Left colon (tissue), 2 donors: Measurements from ENCODE around the gene FRAT2. TPM values are rescaled to one million over a fixed set of nuclear protein-coding genes. Genes with fewer than 3 reads are reported as not detected.
"Not testable (repeated sequence)": the region's sequence is repeated elsewhere in the genome, so short reads cannot be mapped to it uniquely, and the experiment has no call there.

Experiments used
- ATAC-seq: fragments of 200-7000 bp; cut with Tn5 transposase; one replicate; pipeline ENCODE4 v1.9.1; 2020; ENCODE audit warnings: mild to moderate bottlenecking, moderate library complexity
- DNase-seq, 2 donors: peaks; one replicate each; pipeline ENCODE4 v3.0.0-alpha.2; 2020
- intact Hi-C, 2 donors: fragments of 100-400 bp; cut with DNase I in 1 of 2; cut with micrococcal nuclease in 1 of 2; formaldehyde crosslinking; loops; one replicate each; pipeline versions ENCODE4 v1.11.2 to v1.14.0; 2022; cut with DNase I, micrococcal nuclease
- total RNA-seq, 2 donors: library from RNA; stranded (reverse); fragmentation: NEBNext Ultra II Directional; extraction: Animal tissue kit (Norgen Biotek cat#: 25700); gene quantifications; one replicate each; pipeline ENCODE4 v1.2.1, GENCODE V29; 2021
- donor health status: DM: no; HTN: no; CAD: no.
- donor health status: DM: yes; HTN: yes; CAD: no.

The FRAT2 gene
- total RNA-seq, 2 donors from 2014 or later = 41.4 to 43.9 TPM

- DNase-seq = no peak
- intact Hi-C loops = loop anchor here in 1 of 2 donors (10.0 kb wide), 1 partner anchor 84 kb away; no protein-coding TSS in a partner anchor
- no peak for ATAC-seq
Observed at GRCh38 chr10:97358781-97359180, 24.3 kb upstream of the FRAT2 start.

- no peak for ATAC-seq
- intact Hi-C loops = loop anchor here in 1 of 2 donors (10.0 kb wide), 1 partner anchor 84 kb away; no protein-coding TSS in a partner anchor
- no peak for DNase-seq
Observed at GRCh38 chr10:97358349-97358748, 23.8 kb upstream of the FRAT2 start.

- ATAC-seq = no peak
Observed at GRCh38 chr10:97356918-97357317, 22.4 kb upstream of the FRAT2 start.

GRCh38 chr10:97356318-97356914, 21.9 kb upstream of the FRAT2 start:
- intact Hi-C loops = loop anchor here in 1 of 2 donors (10.0 kb wide), 1 partner anchor 82 kb away; no protein-coding TSS in a partner anchor

More at GRCh38 chr10:97356918-97357317, 22.4 kb upstream of the FRAT2 start:
- DNase-seq = no peak
- intact Hi-C loops = loop anchor here in 1 of 2 donors (10.0 kb wide), 1 partner anchor 82 kb away; no protein-coding TSS in a partner anchor

GRCh38 chr10:97355571-97355975, 21.0 kb upstream of the FRAT2 start:
- DNase-seq (peak in 1 of 2 donors; percentile 28), ATAC-seq (peak; percentile 63)
- intact Hi-C loops = loop anchor here in 1 of 2 donors (10.0 kb wide), 1 partner anchor 81 kb away; no protein-coding TSS in a partner anchor

More at GRCh38 chr10:97356318-97356914, 21.9 kb upstream of the FRAT2 start:
- DNase-seq (no peak), ATAC-seq (no peak)

GRCh38 chr10:97353945-97354344, 19.4 kb upstream of the FRAT2 start:
- ATAC-seq (no peak), DNase-seq (no peak)
- intact Hi-C loops = loop anchor here in 1 of 2 donors (10.0 kb wide), 1 partner anchor 79 kb away; no protein-coding TSS in a partner anchor

GRCh38 chr10:97349752-97350513, 15.4 kb upstream of the FRAT2 start:
- intact Hi-C loops = loop anchor here in 1 of 2 donors (10.0 kb wide), 1 partner anchor 75 kb away; no protein-coding TSS in a partner anchor
- DNase-seq (no peak), ATAC-seq (peak; percentile 96)

- intact Hi-C loops = no loop called here
- DNase-seq (no peak), ATAC-seq (no peak)
Observed at GRCh38 chr10:97347317-97347716, 12.8 kb upstream of the FRAT2 start.

- intact Hi-C loops, DNase-seq, ATAC-seq: not testable (repeated sequence)
Observed at GRCh38 chr10:97343664-97344063, 9.1 kb upstream of the FRAT2 start.

- DNase-seq = no peak
- intact Hi-C loops = no loop called here
- ATAC-seq = no peak
Observed at GRCh38 chr10:97341416-97341815, 6.9 kb upstream of the FRAT2 start.

- intact Hi-C loops = loop anchor here in 1 of 2 donors (10.0 kb wide), 1 partner anchor 53 kb away; no protein-coding TSS in a partner anchor
- ATAC-seq = no peak
- DNase-seq = no peak
Observed at GRCh38 chr10:97338041-97338440, 3.5 kb upstream of the FRAT2 start.

- DNase-seq (peak; percentile 44 to 82), ATAC-seq (peak; percentile 38)
- intact Hi-C loops = loop anchor here in 1 of 2 donors (10.0 kb wide), 1 partner anchor 52 kb away; no protein-coding TSS in a partner anchor
Observed at GRCh38 chr10:97336942-97337831, 2.7 kb upstream of the FRAT2 start.

- DNase-seq (no peak), ATAC-seq (no peak)
- intact Hi-C loops = loop anchor here in 1 of 2 donors (10.0 kb wide), 1 partner anchor 52 kb away; no protein-coding TSS in a partner anchor
Observed at GRCh38 chr10:97336446-97336845, 1.9 kb upstream of the FRAT2 start.

GRCh38 chr10:97336006-97336405, 1.5 kb upstream of the FRAT2 start:
- no peak for ATAC-seq
- intact Hi-C loops = loop anchor here in 1 of 2 donors (10.0 kb wide), 1 partner anchor 51 kb away; no protein-coding TSS in a partner anchor
- DNase-seq = no peak

GRCh38 chr10:97335188-97335619, 675 bp upstream of the FRAT2 start:
- no peak for ATAC-seq
- DNase-seq = no peak
- intact Hi-C loops = loop anchor here in 1 of 2 donors (10.0 kb wide), 1 partner anchor 50 kb away; no protein-coding TSS in a partner anchor

GRCh38 chr10:97333601-97334369, 744 bp downstream of the FRAT2 start:
- intact Hi-C loops = loop anchor here in 1 of 2 donors (10.0 kb wide), 1 partner anchor 49 kb away; no protein-coding TSS in a partner anchor
- ATAC-seq (peak; percentile 45), DNase-seq (peak; percentile 57 to 72)

- intact Hi-C loops = loop anchor here in 1 of 2 donors (10.0 kb wide), 1 partner anchor 48 kb away; no protein-coding TSS in a partner anchor
- ATAC-seq (peak; percentile 8), DNase-seq (no peak)
Observed at GRCh38 chr10:97333351-97333600, 1.3 kb downstream of the FRAT2 start.
